Measurements from ENCODE around the gene FARP1. TPM values are rescaled to one million over a fixed set of nuclear protein-coding genes. Genes with fewer than 3 reads are reported as not detected.

Gene FARP1
- total and polyA plus RNA-seq, 2 of the 8 experiments (the other 6 are each of a cell fraction or from before 2014, with no cell fraction given): 24.7 to 104 TPM

DNA sequence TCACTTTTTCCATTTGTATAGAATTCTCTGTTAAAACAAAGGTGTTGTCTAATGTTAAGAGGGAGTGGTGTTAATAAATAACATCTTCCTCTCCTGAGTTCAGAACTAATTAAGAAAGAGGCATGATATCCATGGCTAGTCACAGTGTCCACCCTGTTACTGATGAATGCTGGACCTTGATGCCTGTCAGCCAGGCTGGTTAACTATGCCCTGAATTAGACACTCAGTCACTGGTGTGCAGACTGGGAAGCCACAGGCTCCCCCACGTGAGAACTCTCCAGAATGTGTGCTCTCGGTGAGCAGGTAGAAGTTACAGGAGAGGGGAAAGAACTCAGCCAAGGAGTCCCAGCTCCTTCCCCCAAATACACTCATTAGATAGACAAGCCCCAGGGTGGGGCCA, 90.2 kb downstream of the FARP1 start:
- Histone ChIP-seq H2AFZ (ENCODE audit: low read length) (no peak overlapping the region), H3K9me3 (ENCODE audit: insufficient read depth in 2 of 2, low read depth in 1 of 2, low read length in 1 of 2) (peaks cover 3 to 5% of the 10 kb centered on the region in 2 experiments; a peak in 2 of 4 replicates), H2BK120ac (replicated peaks; ENCODE audit: low read depth, low read length) (no peak overlapping the region), H2BK15ac (ENCODE audit: low read length) (no peak overlapping the region), H3K23me2 (ENCODE audit: low read depth, low read length) (no peaks in the 10 kb centered on the region), H4K91ac (replicated peaks; ENCODE audit: insufficient read length, low read length) (no peak overlapping the region), H4K5ac (ENCODE audit: insufficient read length, low read depth, low read length) (no peak overlapping the region), H3K4me1 (replicated peaks in 1 of 4; ENCODE audit: control insufficient read depth in 3 of 4, insufficient read depth in 4 of 4, low read length in 3 of 4) (no peaks in the 10 kb centered on the region; a peak in 1 of 7 replicates), H4K20me1 (replicated peaks in 1 of 2; ENCODE audit: control insufficient read depth in 1 of 2, insufficient read depth in 2 of 2, low read length in 2 of 2) (peaks cover 0 to 2% of the 10 kb centered on the region in 2 experiments), H2BK5ac (ENCODE audit: low read depth, low read length) (no peak overlapping the region), H2AK5ac (ENCODE audit: low read depth, low read length) (no peak overlapping the region), H3K27ac (ENCODE audit: low read depth, low read length) (no peak overlapping the region), H2BK12ac (ENCODE audit: low read depth, low read length) (no peak overlapping the region), H3K23ac (ENCODE audit: insufficient read length) (no peak overlapping the region), H3K27me3 (replicated peaks in 1 of 4; ENCODE audit: control insufficient read depth in 3 of 4, extremely low read depth in 1 of 4, insufficient read depth in 3 of 4, low read length in 3 of 4) (no peaks in the 10 kb centered on the region), H3K79me1 (ENCODE audit: low read depth, low read length) (peaks cover 4% of the 10 kb centered on the region; the same call in 1 of the 2 replicates), H3K4me2 (ENCODE audit: insufficient read depth in 1 of 2, low read depth in 2 of 2, low read length in 2 of 2) (no peak overlapping the region), H3K36me3 (ENCODE audit: control insufficient read depth in 2 of 4, insufficient read depth in 4 of 4, low read length in 3 of 4) (peaks cover 0 to 7% (median 2%) of the 10 kb centered on the region in 4 experiments; a peak in 3 of 8 replicates), H3K18ac (ENCODE audit: extremely low read depth, low read length) (no peak overlapping the region), H3K79me2 (ENCODE audit: control insufficient read depth in 1 of 2, insufficient read depth in 2 of 2, low read length in 2 of 2) (peaks cover 0 to 17% of the 10 kb centered on the region in 2 experiments; a peak in 2 of 4 replicates), H3K9ac (replicated peaks in 1 of 4; ENCODE audit: extremely low read depth in 1 of 4, low read depth in 3 of 4, low read length in 3 of 4) (no peak overlapping the region), H3K4ac (replicated peaks; ENCODE audit: insufficient read length, low read depth, low read length) (no peak overlapping the region), H4K8ac (ENCODE audit: extremely low read depth, insufficient read depth, low read length) (no peak overlapping the region), H2BK20ac (ENCODE audit: low read length) (no peak overlapping the region), H3K14ac (ENCODE audit: insufficient read length) (no peak overlapping the region), H3K4me3 (ENCODE audit: extremely low read depth in 1 of 4, insufficient read depth in 2 of 4, low read depth in 3 of 4, low read length in 4 of 4) (no peak overlapping the region), H3K56ac (replicated peaks; ENCODE audit: insufficient read length, low read depth, low read length) (no peak overlapping the region)
- ChIA-PET CTCF (ENCODE audit: partially characterized antibody) (interaction anchor here (0.9 kb wide), 1 partner anchor 129 kb away, joined by 3 read pairs; no protein-coding TSS in a partner anchor), POLR2A (ENCODE audit: partially characterized antibody) (interaction anchor here (1.0 kb wide), 1 partner anchor 13 kb away, joined by 3 read pairs; no protein-coding TSS in a partner anchor)
- FAIRE-seq (no peak), DNase-seq (ENCODE audit: low read depth in 1 of 2, low spot score in 2 of 2) (no peak)
- 82% methylated on average over 2 of the region's 2 CpGs; no CpG with 5 or more reads in 1 of the 2 experiments for WGBS, 2 experiments (ENCODE audit: extremely low coverage in 1 of 2, insufficient coverage in 1 of 2, insufficient read length in 1 of 2, insufficient replicate concordance in 2 of 2, low coverage in 1 of 2, low lambda C conversion rate in 2 of 2, missing lambda C conversion rate in 1 of 2)
- TF ChIP-seq TBP (IDR thresholded peaks at IDR 0.05; ENCODE audit: low read depth, low read length): no peak
- TF ChIP-seq POLR2AphosphoS5 (IDR thresholded peaks at IDR 0.05; ENCODE audit: low read depth, low read length): no peak
- TF ChIP-seq CBX5 (IDR thresholded peaks at IDR 0.05; ENCODE audit: low read depth, low read length): no peak
- TF ChIP-seq, protein P1, sequence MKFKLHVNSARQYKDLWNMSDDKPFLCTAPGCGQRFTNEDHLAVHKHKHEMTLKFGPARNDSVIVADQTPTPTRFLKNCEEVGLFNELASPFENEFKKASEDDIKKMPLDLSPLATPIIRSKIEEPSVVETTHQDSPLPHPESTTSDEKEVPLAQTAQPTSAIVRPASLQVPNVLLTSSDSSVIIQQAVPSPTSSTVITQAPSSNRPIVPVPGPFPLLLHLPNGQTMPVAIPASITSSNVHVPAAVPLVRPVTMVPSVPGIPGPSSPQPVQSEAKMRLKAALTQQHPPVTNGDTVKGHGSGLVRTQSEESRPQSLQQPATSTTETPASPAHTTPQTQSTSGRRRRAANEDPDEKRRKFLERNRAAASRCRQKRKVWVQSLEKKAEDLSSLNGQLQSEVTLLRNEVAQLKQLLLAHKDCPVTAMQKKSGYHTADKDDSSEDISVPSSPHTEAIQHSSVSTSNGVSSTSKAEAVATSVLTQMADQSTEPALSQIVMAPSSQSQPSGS (IDR thresholded peaks at IDR 0.05; ENCODE audit: low read length): no peak
- no peak for TF ChIP-seq PHF8 (conservative IDR thresholded peaks at IDR 0.05; ENCODE audit: low read depth, low read length)
- TF ChIP-seq GABPA (IDR thresholded peaks at IDR 0.05; ENCODE audit: borderline replicate concordance, insufficient read depth, low read length): no peak
- TF ChIP-seq KDM1A (IDR thresholded peaks at IDR 0.05; ENCODE audit: borderline replicate concordance, low read length): no peak
- no peak for TF ChIP-seq EP300 (IDR thresholded peaks at IDR 0.05; ENCODE audit: borderline replicate concordance in 1 of 2, low read depth in 2 of 2, low read length in 2 of 2)
- TF ChIP-seq POU5F1 (IDR thresholded peaks at IDR 0.05; ENCODE audit: low read depth, low read length): no peak
- no peak for TF ChIP-seq CHD1 (IDR thresholded peaks at IDR 0.05; ENCODE audit: low read depth, low read length)
- TF ChIP-seq BACH1 (IDR thresholded peaks at IDR 0.05; ENCODE audit: low read length): no peak
- TF ChIP-seq ASH2L (IDR thresholded peaks at IDR 0.05; ENCODE audit: low read length): no peak

Measured in H1 (cell line).